Tibial artery (tissue), 4 donors: Measurements from ENCODE around the gene SLC35B1.
A peak's percentile ranks its signal among the peaks of the same experiment; 100 is the strongest.

ENCODE experiments used
- DNase-seq, 2 donors: peaks; one replicate each; pipeline ENCODE4 v3.0.0-alpha.2; 2019
- H3K27ac ChIP-seq, 2 donors: fragments of 200-600 bp; sonication (generic) in 1 of 2; 1 replicate in 1 of 2; 2 replicates in 1 of 2; pipeline ENCODE4 v1.5.1; 2018 to 2019; ENCODE audit warnings: mild to moderate bottlenecking in 1 of 2
- H3K27me3 ChIP-seq, 2 donors: fragments of 200-600 bp; sonication (generic) in 1 of 2; one replicate each; pipeline versions ENCODE4 v1.5.1 to v1.6.0; 2016 to 2019
- H3K36me3 ChIP-seq, 3 donors: fragments of 200-600 bp; sonication (generic) in 2 of 3; one replicate each; pipeline ENCODE4 v1.5.1; 2016 to 2019; ENCODE audit warnings: mild to moderate bottlenecking in 2 of 3
- H3K4me1 ChIP-seq, 4 donors: fragments of 200-600 bp; sonication (generic) in 2 of 4; 1 replicate in 3 of 4; 2 replicates in 1 of 4; pipeline ENCODE4 v1.5.1; 2016 to 2019
- H3K4me3 ChIP-seq, 2 donors: fragments of 200-600 bp; sonication (generic) in 1 of 2; 1 replicate in 1 of 2; 2 replicates in 1 of 2; pipeline ENCODE4 v1.5.1; 2018 to 2019; ENCODE audit warnings: mild to moderate bottlenecking in 2 of 2
- H3K9me3 ChIP-seq, 3 donors: fragments of 200-600 bp; sonication (generic) in 1 of 3; one replicate each; pipeline ENCODE4 v1.5.1; 2016 to 2019
- CTCF ChIP-seq, 2 experiments: fragments of 200-600 bp in 1 of 2; fragments of 450-650 bp in 1 of 2; IDR thresholded peaks; one replicate each; pipeline ENCODE4 v1.5.1; 2017 to 2019; ENCODE audit warnings: antibody characterized with exemption in 2 of 2, mild to moderate bottlenecking in 1 of 2, moderate library complexity in 1 of 2
- intact Hi-C: fragments of 100-400 bp; cut with DNase I; formaldehyde crosslinking; loops from one replicate; pipeline ENCODE4 v1.15.0; 2023; ENCODE audit warnings: low total_unique reads

SLC35B1 gene

GRCh38 chr17:49707608-49708514, at the start of gene SLC35B1:
SLC35B1 (minus strand) TSS chr17:49707964; CDS start chr17:49707833, 131 bp downstream.
- Histone ChIP-seq H3K36me3 (peaks cover 31 to 56% (median 41%) of the 10 kb centered on the region in 3 donors), H3K27me3 (no peaks in the 10 kb centered on the region), H3K27ac (peak within 1 kb of the TSS; percentile 80 to 90), H3K4me3 (peak within 1 kb of the TSS; percentile 75 to 89), H3K4me1 (peaks cover 0 to 32% (median 18%) of the 10 kb centered on the region in 4 donors), H3K9me3 (no peaks in the 10 kb centered on the region)
- peak; percentile 51 to 60 for TF ChIP-seq CTCF (IDR thresholded peaks at IDR 0.05)
- intact Hi-C loops, result loop anchor here (5.0 to 10.0 kb wide), 2 partner anchors 69 to 203 kb away; no protein-coding TSS in a partner anchor
- peak; percentile 99 for DNase-seq

- DNase-seq, result no peak
- no peak overlapping the region for H3K4me3 ChIP-seq
- no peaks in the 10 kb centered on the region for H3K9me3 ChIP-seq
- H3K4me1 ChIP-seq, result peaks cover 0 to 21% (median 3%) of the 10 kb centered on the region in 4 donors
- no peak for TF ChIP-seq CTCF (IDR thresholded peaks at IDR 0.05)
- no peaks in the 10 kb centered on the region for H3K27me3 ChIP-seq
- no peaks in the 10 kb centered on the region for H3K36me3 ChIP-seq
- intact Hi-C loops, result no loop called here
- H3K27ac ChIP-seq, result peak overlapping the region in 1 of 2 donors; percentile 23
Observed at GRCh38 chr17:49757151-49757777, 49.5 kb upstream of the SLC35B1 start.

GRCh38 chr17:49756323-49757150, 48.8 kb upstream of the SLC35B1 start:
- Histone ChIP-seq H3K4me1 (peaks cover 0 to 13% (median 3%) of the 10 kb centered on the region in 4 donors), H3K9me3 (no peaks in the 10 kb centered on the region), H3K36me3 (no peaks in the 10 kb centered on the region), H3K27me3 (no peaks in the 10 kb centered on the region), H3K4me3 (no peak overlapping the region), H3K27ac (peak overlapping the region in 1 of 2 donors; percentile 23)
- no peak for DNase-seq
- intact Hi-C loops, result no loop called here
- TF ChIP-seq CTCF (IDR thresholded peaks at IDR 0.05), result no peak

GRCh38 chr17:49755663-49756283, 48.0 kb upstream of the SLC35B1 start:
- DNase-seq, result no peak
- H3K27me3 ChIP-seq, result no peaks in the 10 kb centered on the region
- no peaks in the 10 kb centered on the region for H3K36me3 ChIP-seq
- H3K9me3 ChIP-seq, result no peaks in the 10 kb centered on the region
- no peak overlapping the region for H3K27ac ChIP-seq
- peaks cover 0 to 13% (median 3%) of the 10 kb centered on the region in 4 donors for H3K4me1 ChIP-seq
- intact Hi-C loops, result no loop called here
- H3K4me3 ChIP-seq, result no peak overlapping the region
- TF ChIP-seq CTCF (IDR thresholded peaks at IDR 0.05), result no peak

GRCh38 chr17:49753959-49754391, 46.2 kb upstream of the SLC35B1 start:
- intact Hi-C loops, result no loop called here
- Histone ChIP-seq H3K27ac (no peak overlapping the region), H3K36me3 (no peaks in the 10 kb centered on the region), H3K4me3 (no peak overlapping the region), H3K9me3 (no peaks in the 10 kb centered on the region), H3K4me1 (peaks cover 0 to 13% (median 3%) of the 10 kb centered on the region in 4 donors), H3K27me3 (no peaks in the 10 kb centered on the region)
- TF ChIP-seq CTCF (IDR thresholded peaks at IDR 0.05), result no peak
- peak in 1 of 2 donors; percentile 47 for DNase-seq
